ENCODE results near the gene SBNO2. TPM values are rescaled to one million over a fixed set of nuclear protein-coding genes. Genes with fewer than 3 reads are reported as not detected.

Gene SBNO2
- total and polyA plus RNA-seq, 2 of the 4 experiments (the other 2 are of a cell fraction): 13.4 to 40.5 TPM

DNA sequence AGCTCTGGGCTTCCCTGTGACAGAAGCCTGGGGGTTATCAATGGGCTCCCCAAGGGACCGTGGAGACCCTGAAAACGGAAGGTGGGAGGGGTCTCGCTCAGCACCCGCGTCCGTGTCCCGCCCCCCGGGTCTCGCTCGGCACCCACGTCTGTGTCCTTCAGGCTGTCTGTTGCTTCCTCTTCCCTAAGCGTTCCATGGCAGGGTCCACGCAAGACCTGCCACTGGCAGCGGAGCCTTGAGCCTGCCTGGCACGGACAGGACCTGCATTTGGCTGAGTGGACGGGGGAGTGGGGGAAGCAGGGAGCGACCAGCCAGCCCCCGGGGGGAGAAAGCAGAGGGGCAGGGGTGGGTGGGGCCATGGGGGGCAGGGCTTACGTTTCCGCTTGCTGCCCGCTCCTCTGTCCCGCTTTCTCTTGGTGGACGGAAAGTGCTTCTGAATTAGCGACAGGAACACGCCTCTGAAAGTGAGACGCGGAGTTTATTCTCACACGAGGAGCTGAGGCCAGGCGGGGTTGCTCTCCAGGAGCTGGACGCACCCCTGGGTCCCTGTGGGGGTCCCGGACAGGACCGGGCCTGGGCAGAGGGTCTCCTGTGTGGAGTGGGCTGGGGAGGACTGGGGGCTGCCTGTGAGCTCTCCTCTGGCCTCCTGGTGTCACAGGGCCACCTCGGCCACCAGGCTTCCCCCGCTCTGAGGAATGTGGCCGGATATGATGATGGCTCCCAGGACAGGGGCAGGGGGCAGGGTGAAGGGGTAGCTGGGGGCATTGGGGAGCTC, 58.2 kb downstream of the SBNO2 start:
- H3K4me2 ChIP-seq (ENCODE audit: low read depth, low read length): no peak overlapping the region
- H4K8ac ChIP-seq (ENCODE audit: low read depth in 2 of 2, low read length in 2 of 2): no peak overlapping the region
- ATAC-seq (ENCODE audit: low read depth): no peak
- H2BK20ac ChIP-seq (ENCODE audit: low read depth, low read length): no peak overlapping the region
- POLR2A ChIA-PET (ENCODE audit: unreplicated experiment): no interaction called here
- H2BK120ac ChIP-seq (ENCODE audit: low read depth, low read length): no peak overlapping the region
- H3K56ac ChIP-seq (ENCODE audit: extremely low read depth, insufficient read depth, low read length): no peak overlapping the region
- H3K27me3 ChIP-seq (ENCODE audit: control insufficient read depth, insufficient read depth, low read length): no peaks in the 10 kb centered on the region
- no peak overlapping the region for H2AK5ac ChIP-seq (ENCODE audit: low read depth, low read length)
- no peak for TF ChIP-seq CHD1 (IDR thresholded peaks at IDR 0.05; ENCODE audit: low read depth, low read length)
- TF ChIP-seq CEBPB (IDR thresholded peaks at IDR 0.05; ENCODE audit: low read depth, low read length): no peak
- no peak for TF ChIP-seq RAD21 (IDR thresholded peaks at IDR 0.05; ENCODE audit: low read length)
- no peak for TF ChIP-seq NFE2L2 (IDR thresholded peaks at IDR 0.05; ENCODE audit: low read depth, low read length)
- TF ChIP-seq FOS (IDR thresholded peaks at IDR 0.05; ENCODE audit: low read depth, low read length): no peak
- TF ChIP-seq, protein P1, sequence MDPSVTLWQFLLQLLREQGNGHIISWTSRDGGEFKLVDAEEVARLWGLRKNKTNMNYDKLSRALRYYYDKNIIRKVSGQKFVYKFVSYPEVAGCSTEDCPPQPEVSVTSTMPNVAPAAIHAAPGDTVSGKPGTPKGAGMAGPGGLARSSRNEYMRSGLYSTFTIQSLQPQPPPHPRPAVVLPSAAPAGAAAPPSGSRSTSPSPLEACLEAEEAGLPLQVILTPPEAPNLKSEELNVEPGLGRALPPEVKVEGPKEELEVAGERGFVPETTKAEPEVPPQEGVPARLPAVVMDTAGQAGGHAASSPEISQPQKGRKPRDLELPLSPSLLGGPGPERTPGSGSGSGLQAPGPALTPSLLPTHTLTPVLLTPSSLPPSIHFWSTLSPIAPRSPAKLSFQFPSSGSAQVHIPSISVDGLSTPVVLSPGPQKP (IDR thresholded peaks at IDR 0.05; ENCODE audit: borderline replicate concordance, low read depth, low read length): no peak
- TF ChIP-seq MAFK (IDR thresholded peaks at IDR 0.05; ENCODE audit: low read depth, low read length): no peak
- TF ChIP-seq, protein P2, sequence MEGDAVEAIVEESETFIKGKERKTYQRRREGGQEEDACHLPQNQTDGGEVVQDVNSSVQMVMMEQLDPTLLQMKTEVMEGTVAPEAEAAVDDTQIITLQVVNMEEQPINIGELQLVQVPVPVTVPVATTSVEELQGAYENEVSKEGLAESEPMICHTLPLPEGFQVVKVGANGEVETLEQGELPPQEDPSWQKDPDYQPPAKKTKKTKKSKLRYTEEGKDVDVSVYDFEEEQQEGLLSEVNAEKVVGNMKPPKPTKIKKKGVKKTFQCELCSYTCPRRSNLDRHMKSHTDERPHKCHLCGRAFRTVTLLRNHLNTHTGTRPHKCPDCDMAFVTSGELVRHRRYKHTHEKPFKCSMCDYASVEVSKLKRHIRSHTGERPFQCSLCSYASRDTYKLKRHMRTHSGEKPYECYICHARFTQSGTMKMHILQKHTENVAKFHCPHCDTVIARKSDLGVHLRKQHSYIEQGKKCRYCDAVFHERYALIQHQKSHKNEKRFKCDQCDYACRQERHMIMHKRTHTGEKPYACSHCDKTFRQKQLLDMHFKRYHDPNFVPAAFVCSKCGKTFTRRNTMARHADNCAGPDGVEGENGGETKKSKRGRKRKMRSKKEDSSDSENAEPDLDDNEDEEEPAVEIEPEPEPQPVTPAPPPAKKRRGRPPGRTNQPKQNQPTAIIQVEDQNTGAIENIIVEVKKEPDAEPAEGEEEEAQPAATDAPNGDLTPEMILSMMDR (conservative IDR thresholded peaks at IDR 0.05; ENCODE audit: low read depth, low read length): no peak
- TF ChIP-seq MXI1 (IDR thresholded peaks at IDR 0.05; ENCODE audit: borderline replicate concordance, low read depth, low read length): no peak
- TF ChIP-seq RCOR1 (IDR thresholded peaks at IDR 0.05; ENCODE audit: insufficient replicate concordance, low read length): no peak
- no peak for TF ChIP-seq MAZ (IDR thresholded peaks at IDR 0.05; ENCODE audit: borderline replicate concordance, low read depth, low read length)
- no peak for TF ChIP-seq POLR2A (IDR thresholded peaks at IDR 0.05; ENCODE audit: low read depth, low read length)
- no peak for TF ChIP-seq SMC3 (IDR thresholded peaks at IDR 0.05; ENCODE audit: low read depth, low read length)
- TF ChIP-seq, protein P3, sequence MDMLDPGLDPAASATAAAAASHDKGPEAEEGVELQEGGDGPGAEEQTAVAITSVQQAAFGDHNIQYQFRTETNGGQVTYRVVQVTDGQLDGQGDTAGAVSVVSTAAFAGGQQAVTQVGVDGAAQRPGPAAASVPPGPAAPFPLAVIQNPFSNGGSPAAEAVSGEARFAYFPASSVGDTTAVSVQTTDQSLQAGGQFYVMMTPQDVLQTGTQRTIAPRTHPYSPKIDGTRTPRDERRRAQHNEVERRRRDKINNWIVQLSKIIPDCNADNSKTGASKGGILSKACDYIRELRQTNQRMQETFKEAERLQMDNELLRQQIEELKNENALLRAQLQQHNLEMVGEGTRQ (IDR thresholded peaks at IDR 0.05; ENCODE audit: low read depth, low read length): no peak
- TF ChIP-seq BHLHE40 (IDR thresholded peaks at IDR 0.05; ENCODE audit: low read depth, low read length): no peak
- peaks cover 11% of the 10 kb centered on the region for H3K4me1 ChIP-seq (ENCODE audit: control insufficient read depth, insufficient read depth, low read length)
- intact Hi-C loops (cut with micrococcal nuclease): no loop called here
- no peak overlapping the region for H4K5ac ChIP-seq (ENCODE audit: low read depth, low read length)
- H3K23ac ChIP-seq (ENCODE audit: low read depth, low read length): no peak overlapping the region
- peak overlapping the region; percentile 28 for H2AK9ac ChIP-seq (replicated peaks; ENCODE audit: low read depth, low read length, poor library complexity)
- H2BK5ac ChIP-seq (ENCODE audit: low read depth, low read length, poor library complexity, severe bottlenecking): no peak overlapping the region
- dilution Hi-C loops (cut with HindIII; ENCODE audit: low sequenced_read_pairs, unreplicated experiment): no loop called here
- no peak overlapping the region for H2AFZ ChIP-seq (replicated peaks; ENCODE audit: low read length, poor library complexity)
- H3K36me3 ChIP-seq (ENCODE audit: control insufficient read depth, insufficient read depth, low read length): peaks cover 83% of the 10 kb centered on the region
- H3K4me3 ChIP-seq (ENCODE audit: insufficient read depth, low read depth, low read length): no peak overlapping the region
- H4K91ac ChIP-seq (ENCODE audit: insufficient read depth, low read depth, low read length): no peak overlapping the region
- peaks cover 19% of the 10 kb centered on the region for H4K20me1 ChIP-seq (ENCODE audit: insufficient read depth, low read length)
- no peak overlapping the region for H3K9ac ChIP-seq (ENCODE audit: low read depth, low read length)
- 90% methylated on average over 18 of the region's 35 CpGs; no CpG with 5 or more reads in 1 of the 2 experiments for WGBS, 2 experiments (ENCODE audit: extremely low coverage in 2 of 2, insufficient read length in 1 of 2)
- H3K4ac ChIP-seq (ENCODE audit: low read depth, low read length): no peak overlapping the region
- in situ Hi-C loops (cut with MboI; ENCODE audit: low sequenced_read_pairs): no loop called here
- BruUV-seq (replicated peaks): no TSS peak
- CTCF ChIA-PET: interaction anchor here (0.6 kb wide), 1 partner anchor 78 kb away, joined by 3 read pairs; no protein-coding TSS in a partner anchor
- H3K18ac ChIP-seq (ENCODE audit: low read depth, low read length): no peak overlapping the region
- no peak overlapping the region for H3K14ac ChIP-seq (replicated peaks; ENCODE audit: low read depth, low read length)
- H3K9me3 ChIP-seq (ENCODE audit: control insufficient read depth, insufficient read depth, low read length): no peaks in the 10 kb centered on the region
- no peak overlapping the region for H3K27ac ChIP-seq (ENCODE audit: insufficient read depth, low read length)
- H2BK15ac ChIP-seq (ENCODE audit: low read depth, low read length): no peak overlapping the region
- peaks cover 11 to 30% of the 10 kb centered on the region in 2 experiments for H3K79me1 ChIP-seq (ENCODE audit: low read depth in 1 of 2, low read length in 2 of 2)
- DNase-seq: no peak
- H3K9me1 ChIP-seq (ENCODE audit: insufficient read depth, low read length): no peaks in the 10 kb centered on the region

All from IMR-90 (cell line).